Measurements from ENCODE around the gene ERN2.
"Not testable (repeated sequence)": the region's sequence is repeated elsewhere in the genome, so short reads cannot be mapped to it uniquely, and the experiment has no call there.

The ERN2 gene

DNA sequence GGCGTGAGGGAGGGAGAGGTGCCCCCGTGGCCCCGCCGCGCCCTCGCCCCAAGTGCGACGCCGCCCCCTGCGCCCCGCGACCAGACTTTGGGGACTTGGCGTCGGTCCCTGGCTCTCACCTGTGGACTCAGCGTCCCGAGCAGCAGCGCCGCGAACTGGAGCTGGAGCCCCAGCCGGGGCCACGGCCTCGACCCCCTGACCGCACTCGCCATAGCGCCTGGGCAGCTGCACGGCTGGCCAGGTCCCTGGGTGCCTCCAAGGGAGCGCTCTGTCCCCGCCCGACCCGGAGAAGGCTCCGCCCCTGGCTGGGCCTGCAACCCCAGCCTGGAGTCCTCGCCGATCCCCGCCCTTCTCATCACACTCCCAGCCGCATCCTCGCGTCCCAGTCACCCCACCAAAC is at the start of gene ERN2:
ERN2 (minus strand) TSS at position 247 of the 400 bp plus-strand sequence; CDS start at position 212, 35 bp downstream.
- no peak for DNase-seq

DNA sequence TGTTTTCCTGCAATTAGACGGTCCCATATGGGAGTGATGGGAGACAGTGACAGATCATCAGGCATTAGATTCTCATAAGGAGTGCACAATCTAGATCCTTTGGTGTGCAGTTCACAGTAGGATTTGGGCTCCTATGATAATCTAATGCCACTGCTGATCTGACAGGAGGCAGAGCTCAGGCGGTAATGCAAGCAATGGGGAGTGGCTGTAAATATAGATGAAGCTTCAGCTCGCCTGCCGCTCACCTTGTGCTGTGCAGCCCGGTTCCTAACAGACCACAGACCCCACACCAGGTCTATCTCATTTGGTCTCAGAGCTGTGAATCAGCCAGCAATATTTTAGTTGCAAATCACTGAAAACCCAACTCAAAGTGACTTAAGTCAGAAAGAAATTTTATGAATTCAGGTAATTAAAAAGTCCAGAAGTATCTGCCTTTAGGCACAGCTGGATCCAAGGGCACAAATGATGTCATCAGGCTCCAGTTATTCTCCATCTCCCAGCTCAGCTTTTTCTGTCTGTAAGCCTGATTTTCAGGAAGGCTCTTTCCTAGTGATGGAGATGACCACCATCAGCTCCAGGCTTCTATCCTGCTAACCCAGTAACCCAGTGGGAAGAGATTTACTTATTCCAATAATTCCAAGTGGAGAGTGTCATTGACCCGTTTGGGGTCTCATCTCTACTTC is 45.1 kb upstream of the ERN2 start:
- no peak for DNase-seq

DNA sequence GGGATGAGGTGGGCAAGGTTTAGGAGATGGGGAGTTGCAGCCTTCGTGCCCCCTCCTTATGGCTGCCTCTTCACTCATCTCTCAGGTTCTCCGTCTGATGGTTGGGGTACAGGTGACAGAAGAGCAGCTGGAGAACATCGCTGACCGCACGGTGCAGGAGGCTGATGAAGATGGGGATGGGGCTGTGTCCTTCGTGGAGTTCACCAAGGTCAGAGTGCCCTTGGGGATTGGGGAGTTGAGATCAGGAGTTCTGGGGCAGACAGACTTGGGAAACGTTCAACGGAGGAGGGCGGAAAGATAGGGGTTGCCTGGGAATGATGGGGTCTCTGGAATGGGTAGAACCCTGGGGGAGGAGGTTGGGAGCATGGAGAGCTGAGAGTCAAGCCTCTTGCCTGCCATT is 44.1 kb upstream of the ERN2 start:
- no peak for DNase-seq

DNA sequence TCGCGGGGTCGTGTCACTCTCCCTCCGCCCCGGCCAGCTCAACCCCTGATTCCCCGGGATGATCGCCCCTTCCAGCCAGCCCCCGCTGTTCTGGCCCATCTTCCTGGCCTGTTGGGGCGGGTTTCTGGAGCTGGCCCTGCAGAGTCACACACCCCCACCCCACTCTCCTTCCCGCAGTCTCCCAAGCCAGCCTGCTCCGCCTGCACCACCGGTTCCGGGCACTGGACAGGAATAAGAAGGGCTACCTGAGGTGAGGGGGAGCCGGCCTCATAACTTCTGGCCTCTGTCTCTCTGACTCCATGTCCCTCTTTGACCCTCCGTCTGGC is 42.4 kb upstream of the ERN2 start:
- DNase-seq, result no peak

DNA sequence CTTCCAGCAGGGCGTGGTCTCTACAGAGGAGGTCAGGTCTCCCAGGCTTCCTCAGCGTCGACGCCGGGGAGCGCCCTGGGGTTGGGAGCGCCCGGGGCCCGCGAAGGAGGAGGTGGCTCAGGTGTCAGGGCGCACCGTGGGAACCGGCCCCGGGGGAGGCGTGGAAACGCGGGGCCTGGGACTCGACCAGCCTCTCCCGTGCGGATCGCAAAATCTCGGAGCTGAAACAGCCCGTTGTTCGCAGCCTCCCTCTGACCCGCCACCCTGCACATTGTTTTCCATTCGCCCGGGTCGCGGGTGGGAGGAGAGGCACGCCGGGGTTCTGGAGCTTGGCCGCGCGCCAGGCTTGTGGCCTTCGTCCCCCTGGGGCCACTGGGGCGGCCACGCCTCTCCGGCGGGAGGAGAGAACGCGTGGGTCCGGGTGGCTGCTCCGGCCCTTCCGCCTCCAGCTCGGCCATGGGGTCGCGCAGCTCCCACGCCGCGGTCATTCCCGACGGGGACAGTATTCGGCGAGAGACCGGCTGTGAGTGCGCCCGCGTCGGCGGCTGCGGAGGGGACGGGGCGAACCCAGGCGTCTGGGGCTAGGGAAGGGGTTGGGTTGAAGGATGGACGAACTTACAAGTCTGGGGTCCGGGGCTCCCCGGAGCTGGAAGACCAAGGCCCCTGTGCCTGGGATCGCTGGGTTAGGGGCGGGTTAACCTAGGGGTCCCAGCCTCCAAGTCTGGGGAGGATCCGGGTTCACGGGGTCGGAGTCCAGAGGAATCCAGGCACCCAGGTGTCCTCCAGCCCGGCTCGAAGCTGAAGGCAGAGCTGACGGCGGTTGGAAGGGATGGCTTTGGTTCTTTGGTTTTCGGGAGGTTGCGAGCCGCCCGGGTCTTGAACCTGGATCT is 41.8 kb upstream of the ERN2 start, which contains the start of gene CHP2:
CHP2 (plus strand) TSS at position 433 of the 890 bp plus-strand sequence; CDS start at position 457, 24 bp downstream.
- DNase-seq, result no peak

DNA sequence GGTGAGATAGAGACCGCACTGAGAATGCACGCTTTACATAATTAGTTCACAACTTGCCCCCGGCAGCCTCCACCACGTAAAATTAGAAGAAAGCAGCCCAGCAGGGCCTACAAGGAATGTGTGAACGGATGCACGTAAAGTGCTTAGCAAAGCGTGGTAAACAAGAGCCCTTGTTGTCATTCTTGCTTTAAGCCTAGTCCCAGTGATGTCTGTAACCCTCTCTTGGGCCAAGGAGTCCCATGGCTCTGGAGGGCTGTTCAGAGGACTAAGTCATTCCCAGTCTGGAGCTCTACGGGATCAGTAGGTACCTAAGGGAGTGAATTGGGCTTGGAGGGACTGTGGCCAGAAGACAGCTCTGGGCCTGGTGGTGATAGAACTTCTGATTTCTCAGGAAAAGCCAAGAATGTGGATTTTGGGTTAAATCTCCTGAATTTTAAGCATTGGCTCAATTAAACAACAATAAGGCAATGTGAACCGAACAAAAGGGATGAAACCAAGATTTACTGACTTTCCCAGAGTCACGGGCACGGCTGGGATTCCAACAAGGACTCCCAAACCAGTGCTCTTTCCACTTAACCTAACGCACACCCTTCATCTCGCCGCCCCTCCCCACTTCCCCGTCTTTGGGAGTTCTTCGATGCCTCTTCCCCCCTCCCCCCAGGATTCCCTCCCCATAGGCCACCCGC is 41.0 kb upstream of the ERN2 start:
- DNase-seq, result no peak

DNA sequence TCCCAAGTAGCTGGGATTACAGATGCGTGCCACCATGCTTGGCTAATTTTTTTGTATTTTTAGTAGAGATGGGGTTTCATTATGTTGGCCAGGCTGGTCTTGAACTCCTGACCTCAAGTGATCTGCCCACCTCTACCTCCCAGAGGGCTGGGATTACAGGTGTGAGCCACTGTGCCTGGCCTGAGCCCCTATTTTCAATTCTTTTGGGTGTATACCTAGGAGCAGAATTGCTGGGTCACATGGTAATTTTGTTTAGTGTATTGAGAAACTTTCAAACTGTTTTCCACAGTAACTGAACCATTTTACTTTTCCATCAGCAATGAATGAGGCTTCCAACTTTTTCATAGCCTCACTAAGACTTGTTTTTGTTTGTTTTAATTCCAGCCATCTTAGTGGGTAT is 38.0 kb upstream of the ERN2 start:
- DNase-seq, result not testable (repeated sequence)

DNA sequence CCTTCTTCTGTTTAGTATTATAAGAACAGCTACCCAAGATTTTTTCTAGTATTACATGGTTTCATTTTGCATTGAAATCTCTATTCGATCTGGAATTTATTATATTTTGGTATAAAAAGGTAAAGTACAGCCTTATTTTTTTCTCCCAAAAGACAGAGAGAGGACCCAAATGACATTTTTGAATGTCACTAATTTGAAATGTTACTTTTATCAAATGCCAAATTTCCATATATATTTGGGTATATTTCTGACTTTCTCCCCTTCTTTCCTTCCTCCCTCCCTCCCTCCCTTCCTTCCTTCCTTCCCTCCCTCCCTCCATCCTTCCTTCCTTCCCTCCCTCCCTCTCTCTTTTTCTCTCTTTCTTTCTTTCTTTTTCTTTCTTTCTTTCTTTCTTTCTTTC is 35.6 kb upstream of the ERN2 start:
- DNase-seq, result no peak

DNA sequence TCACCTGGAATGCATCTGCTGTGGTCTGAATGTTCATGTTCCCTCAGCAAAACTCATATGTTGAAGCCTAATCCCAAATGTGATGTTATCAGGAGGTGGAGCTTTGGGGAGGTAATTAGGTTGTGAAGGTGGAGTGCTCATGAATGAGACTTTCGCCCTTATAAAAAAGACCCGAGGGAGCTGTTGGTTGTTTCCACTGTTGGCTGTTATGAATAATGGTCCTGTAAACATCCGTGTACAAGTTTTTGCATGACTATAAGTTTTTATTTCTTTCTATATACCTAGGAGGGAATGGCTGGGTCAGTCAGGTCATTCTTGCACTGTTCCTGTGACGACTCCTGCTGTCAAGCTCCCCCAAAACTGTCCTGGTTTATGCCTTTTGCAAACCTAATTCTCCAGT is 32.2 kb upstream of the ERN2 start:
- DNase-seq, result no peak

DNA sequence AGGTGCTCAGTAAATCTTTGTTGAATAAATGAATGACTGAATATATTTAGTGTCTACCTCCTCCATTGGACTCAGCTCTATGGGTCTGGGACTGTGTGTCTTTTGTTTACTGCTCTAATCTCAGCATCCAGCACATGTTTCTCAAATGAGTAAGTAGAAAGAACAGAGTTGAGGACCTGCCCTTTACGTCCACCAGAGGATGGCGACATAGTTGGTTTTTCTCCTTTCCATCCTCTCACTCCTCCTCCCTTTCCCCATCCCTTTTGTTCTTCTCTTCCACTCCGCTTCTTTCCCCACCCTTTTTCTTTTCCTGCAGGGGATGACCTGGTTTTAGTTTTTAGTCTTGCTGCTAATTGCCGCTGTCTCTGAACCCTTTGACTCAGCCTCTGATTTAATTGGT is 29.7 kb upstream of the ERN2 start:
- no peak for DNase-seq

DNA sequence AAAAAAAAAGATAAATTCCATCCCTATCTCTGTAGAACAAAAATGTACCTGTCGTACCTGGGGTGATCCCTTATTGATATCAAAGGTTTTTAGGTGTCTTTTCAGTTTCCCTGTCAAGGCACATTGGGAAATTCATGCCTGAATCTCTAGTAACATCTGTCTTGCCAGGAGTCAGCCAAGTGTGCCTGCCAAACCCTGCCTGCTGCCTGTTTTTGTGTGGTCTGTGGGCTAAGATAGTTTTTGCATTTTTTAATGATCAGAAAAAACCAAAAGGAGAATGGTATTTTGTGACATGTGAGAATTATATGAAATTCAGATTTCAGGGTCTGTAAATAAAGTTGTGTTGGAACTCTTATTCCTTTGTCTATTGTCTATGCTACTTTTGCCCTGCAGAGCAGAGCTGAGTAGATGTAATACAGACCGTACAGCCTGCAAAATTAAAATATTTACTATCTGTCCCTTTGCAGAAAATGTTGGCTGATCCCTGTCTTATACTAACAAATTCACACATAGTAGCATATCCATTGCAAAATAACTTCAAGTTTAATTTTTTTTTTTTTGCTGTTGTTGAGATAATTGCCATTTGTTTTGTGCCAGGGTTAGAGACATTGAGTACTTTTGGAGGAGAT is 28.8 kb upstream of the ERN2 start:
- DNase-seq, result no peak

DNA sequence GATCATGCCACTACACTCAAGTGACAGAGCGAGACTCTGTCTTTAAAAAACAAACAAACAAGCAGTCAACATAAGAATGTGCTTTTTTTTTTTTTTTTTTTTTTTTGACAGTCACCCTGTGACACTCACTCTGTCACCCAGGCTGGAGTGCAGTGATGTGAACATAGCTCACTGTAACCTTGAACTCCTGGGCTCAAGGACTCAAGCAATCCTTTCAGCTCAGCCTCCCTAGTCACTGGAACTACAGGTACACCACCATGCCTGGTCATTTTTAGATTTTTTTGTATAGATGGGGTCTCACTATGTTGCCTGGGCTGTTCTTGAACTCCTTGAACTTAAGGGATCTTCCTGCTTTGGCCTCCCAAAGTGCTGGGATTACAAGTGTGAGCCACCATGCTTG is 26.5 kb upstream of the ERN2 start:
- DNase-seq, result no peak

DNA sequence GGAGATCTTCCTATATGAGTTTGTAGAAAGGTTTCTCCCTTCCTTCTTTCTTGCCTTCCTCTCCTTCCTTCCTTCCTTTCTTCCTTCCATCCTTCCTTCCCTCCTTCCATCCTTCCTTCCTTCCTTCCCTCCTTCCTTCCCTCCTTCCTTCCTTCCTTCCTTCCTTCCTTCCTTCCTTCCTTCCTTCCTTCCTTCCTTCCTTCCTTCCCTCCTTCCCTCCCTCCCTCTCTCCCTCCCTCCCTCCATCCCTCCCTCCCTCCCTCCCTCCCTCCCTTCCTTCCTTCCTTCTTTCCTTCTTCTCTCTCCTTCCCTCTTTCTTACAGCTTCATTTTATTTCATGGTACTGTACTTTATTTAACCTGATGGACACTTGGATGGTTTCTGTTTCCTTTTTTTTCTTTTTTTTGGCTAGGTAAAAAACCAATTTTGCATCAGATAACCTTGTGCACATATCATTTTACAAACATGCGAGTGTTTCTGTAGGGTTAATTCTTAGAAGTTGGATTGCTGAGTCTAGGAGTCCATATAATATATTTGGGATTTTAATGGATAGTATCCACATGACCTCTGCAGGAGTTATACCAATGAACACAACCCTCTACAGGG is 24.5 kb upstream of the ERN2 start:
- not testable (repeated sequence) for DNase-seq

DNA sequence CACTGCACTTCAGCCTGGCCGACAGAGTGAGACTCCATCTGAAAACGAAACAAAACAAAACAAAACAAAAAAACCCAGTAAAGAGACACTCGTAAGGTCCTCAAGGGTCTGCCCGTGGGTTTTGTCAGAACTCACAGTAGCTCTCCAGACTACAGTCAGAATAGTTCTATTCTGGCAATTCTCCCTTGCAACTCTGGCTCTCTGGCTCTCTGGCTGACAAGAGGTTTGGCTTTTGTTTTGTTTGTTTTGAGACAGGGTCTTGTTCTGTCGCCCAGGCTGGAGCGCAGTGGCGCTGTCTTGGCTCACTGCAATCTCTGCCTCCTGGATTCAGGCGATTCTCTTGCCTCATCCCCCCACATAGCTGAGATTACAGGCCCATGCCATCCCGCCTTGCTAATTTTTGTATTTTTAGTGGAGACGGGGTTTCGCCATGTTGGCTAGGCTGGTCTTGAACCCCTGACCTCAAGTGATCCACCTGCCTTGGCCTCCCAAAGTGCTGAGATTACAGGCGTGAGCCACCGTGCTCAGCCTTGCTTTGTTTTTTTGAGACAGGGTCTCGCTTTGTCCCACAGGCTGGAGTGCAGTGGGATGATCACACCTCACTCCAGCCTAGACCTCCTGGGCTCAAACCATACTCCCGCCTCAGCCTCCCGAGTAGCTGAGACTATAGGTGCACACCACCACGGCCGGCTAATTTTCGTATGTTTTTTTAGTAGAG is 21.3 kb upstream of the ERN2 start:
- DNase-seq, result no peak

DNA sequence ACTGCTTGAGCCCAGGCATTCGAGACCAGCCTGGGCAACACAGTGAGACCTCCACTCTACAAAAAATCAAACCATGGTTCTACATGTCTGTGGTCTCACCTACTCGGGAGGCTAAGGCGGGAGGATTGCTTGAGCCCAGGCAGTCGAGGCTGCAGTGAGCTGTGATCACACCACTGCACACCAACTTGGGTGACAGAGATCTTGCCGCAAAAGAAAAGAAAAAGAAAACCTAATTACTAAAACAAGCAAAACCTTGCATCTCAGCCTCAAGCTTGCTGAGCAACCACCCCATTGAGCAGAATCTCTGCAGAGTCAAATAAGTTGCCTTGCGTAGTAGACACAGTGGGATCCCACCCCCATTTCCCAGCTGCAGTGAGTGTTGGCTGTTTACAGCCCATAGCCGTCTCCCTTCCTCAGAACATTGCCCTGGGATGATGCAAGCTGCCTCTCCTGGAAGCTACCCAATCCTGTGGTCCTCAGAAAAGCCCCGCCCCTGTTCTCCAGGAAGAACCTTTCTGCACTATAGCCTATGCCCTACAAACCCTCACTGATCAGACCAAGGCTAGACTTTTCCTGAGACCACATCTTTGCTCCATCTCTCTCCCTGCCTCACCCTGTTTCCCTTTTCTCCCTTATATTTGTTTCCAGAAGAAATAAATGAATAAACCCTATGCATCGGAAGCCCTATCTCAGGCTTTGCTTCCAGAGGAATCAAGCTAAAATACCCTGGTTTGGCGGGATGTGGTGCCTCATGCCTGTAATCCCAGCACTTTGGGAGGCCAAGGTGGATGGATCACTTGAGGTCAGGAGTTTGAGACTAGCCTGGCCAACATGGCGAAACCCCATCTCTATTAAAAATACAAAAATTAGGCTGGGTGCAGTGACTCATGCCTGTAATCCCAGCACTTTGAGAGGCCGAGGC is 16.7 kb upstream of the ERN2 start:
- peak; percentile 2 for DNase-seq

DNA sequence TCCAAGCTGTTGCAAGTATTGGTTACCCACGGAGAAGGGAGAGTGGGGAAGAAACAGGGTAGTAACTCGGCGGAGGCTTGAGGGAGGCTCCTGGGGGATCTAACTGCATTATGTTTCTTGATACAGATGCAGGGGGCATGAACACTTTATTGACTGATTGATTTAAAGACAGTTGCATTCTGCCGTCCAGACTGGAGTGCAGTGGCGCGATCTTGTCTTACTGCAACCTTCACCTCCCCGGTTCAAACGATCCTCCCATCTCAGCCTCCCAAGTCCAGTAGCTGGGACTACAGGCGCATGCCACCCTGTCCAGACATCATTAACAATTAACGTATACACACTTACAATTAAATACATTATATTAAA is 15.1 kb upstream of the ERN2 start:
- no peak for DNase-seq

DNA sequence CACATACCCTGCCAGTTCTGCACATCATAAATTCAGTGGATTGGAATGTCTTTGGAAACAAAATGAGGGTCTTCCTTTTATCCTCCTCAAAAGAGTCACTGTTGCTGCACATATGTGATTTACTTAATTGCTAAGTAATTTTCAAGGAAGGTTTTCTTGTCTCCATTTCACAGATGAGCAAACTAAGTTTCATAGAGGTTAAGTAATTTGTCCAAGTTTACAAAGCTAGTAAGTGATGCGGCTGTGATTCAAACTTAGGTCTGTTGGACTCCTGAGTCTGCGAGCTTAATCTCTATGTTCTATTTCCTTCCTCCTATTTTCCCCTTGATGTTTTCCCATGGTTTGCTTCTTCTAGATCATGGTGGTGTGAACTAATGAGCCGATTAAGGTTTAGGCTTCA is 13.7 kb upstream of the ERN2 start:
- DNase-seq, result no peak

DNA sequence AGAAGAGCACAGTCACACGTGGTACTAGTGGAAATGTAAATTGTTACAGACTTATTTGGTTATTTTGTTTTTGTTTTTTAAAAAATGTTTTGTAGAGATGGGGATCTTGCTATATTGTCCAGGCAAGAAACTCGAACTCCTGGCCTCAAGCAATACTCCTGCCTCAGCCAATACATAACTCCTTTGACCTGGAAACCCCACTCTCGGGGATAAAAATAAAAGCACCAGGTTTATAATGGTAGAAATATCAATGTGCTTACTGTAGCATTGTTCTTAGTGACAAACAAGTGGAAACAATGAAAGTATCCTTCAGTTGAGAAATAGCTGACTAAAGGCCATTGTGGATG is 11.7 kb upstream of the ERN2 start:
- DNase-seq, result no peak

DNA sequence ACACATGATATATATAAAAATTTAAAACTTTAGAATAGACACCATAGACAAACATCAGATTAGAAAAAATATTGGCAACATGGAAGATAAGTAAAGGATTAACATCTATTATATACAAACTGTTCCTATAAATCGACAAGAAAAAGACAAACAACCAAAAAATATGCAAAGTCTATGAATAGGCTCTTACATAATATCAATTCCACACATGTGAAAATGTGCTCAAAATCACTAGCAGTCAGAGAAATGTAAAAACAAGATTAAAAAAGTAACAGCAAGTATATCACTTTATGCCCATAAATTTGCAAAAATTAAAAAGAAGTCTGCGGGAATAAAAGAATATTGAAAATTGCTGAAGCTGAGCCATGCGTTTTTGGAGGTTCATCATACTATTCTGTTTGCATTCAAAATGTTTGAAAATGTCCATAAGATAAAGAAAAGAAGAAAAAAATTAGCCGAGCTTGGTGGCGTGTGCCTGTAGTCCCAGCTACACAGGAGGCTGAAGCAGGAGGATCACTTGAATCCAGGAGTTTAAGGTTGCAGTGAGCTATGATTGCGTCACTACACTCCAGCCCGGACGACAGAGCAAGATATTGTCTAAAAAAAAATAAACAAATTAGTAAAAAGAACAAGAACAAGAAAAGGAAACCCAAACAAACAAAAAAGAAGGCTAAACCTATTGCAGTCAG is 11.2 kb upstream of the ERN2 start:
- no peak for DNase-seq

DNA sequence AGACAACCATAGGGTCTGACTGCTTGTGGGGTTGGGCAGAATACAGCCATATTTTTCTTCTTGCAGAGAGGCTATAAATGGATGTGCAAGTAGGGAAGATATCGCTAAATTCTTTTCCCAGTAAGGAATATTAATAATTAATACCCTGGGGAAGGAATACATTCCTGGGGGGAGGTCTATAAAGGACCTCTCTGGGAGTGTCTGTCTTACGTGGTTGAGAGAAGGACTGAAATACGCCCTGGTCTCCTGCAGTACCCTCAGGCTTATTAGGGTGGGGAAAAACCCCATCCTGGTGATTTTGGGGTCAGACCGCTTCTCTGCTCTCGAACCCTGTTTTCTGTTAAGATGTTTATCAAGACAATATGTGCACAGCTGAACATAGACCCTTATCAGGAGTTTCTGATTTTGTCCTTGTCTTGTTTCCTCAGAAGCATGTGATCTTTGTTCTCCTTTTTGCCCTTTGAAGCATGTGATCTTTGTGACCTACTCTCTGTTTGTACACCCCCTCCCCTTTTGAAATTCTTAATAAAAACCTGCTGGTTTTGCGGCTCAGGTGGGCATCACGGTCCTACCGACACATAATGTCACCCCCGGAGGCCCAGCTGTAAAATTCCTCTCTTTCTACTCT is 9.7 kb upstream of the ERN2 start:
- not testable (repeated sequence) for DNase-seq

Data from DMS 273 treated with DMSO at 0.1 percent for 48 hours (cell line).